DMS53 treated with DMSO at 0.1 percent for 48 hours (cell line): Measurements from ENCODE around the gene CCDC134.

ENCODE experiments used
- DNase-seq: peaks from one replicate; lab custom pipeline; 2025; ENCODE audit not compliant: unreplicated experiment; lab: John Stamatoyannopoulos, UW

Gene CCDC134

GRCh38 chr22:41800348-41801146 is at the start of gene CCDC134:
TSS of gene CCDC134 (plus strand) at chr22:41800679. CDS start at chr22:41808891, 8,212 bp downstream.
- peak; percentile 73 for DNase-seq

GRCh38 chr22:41752011-41752970 is 48.2 kb upstream of the CCDC134 start:
- DNase-seq = no peak

GRCh38 chr22:41753984-41754383 is 46.5 kb upstream of the CCDC134 start:
- DNase-seq = no peak

- DNase-seq = no peak
Measured at GRCh38 chr22:41757502-41757901, 43.0 kb upstream of the CCDC134 start.

GRCh38 chr22:41758231-41758630 is 42.2 kb upstream of the CCDC134 start:
- DNase-seq = no peak

GRCh38 chr22:41762980-41763779 is 37.3 kb upstream of the CCDC134 start:
- no peak for DNase-seq

GRCh38 chr22:41766476-41766875 is 34.0 kb upstream of the CCDC134 start:
- DNase-seq = no peak

GRCh38 chr22:41768430-41768829 is 32.0 kb upstream of the CCDC134 start:
- DNase-seq = no peak

- no peak for DNase-seq
Measured at GRCh38 chr22:41770715-41771468, 29.6 kb upstream of the CCDC134 start.

- DNase-seq = no peak
Measured at GRCh38 chr22:41772198-41772597, 28.3 kb upstream of the CCDC134 start.

GRCh38 chr22:41772645-41773044 is 27.8 kb upstream of the CCDC134 start:
- DNase-seq = no peak

- DNase-seq = no peak
Measured at GRCh38 chr22:41775338-41775737, 25.1 kb upstream of the CCDC134 start.

- no peak for DNase-seq
Measured at GRCh38 chr22:41775976-41776375, 24.5 kb upstream of the CCDC134 start.

- no peak for DNase-seq
Measured at GRCh38 chr22:41776381-41776780, 24.1 kb upstream of the CCDC134 start.

- DNase-seq = no peak
Measured at GRCh38 chr22:41777749-41778425, 22.6 kb upstream of the CCDC134 start.

- DNase-seq = no peak
Measured at GRCh38 chr22:41779929-41780505, 20.5 kb upstream of the CCDC134 start.

- no peak for DNase-seq
Measured at GRCh38 chr22:41780746-41781505, 19.6 kb upstream of the CCDC134 start.

- no peak for DNase-seq
Measured at GRCh38 chr22:41781507-41781906, 19.0 kb upstream of the CCDC134 start.

GRCh38 chr22:41782316-41782715 is 18.2 kb upstream of the CCDC134 start:
- no peak for DNase-seq
